Measurements from ENCODE around the gene ZNF792.

DNA sequence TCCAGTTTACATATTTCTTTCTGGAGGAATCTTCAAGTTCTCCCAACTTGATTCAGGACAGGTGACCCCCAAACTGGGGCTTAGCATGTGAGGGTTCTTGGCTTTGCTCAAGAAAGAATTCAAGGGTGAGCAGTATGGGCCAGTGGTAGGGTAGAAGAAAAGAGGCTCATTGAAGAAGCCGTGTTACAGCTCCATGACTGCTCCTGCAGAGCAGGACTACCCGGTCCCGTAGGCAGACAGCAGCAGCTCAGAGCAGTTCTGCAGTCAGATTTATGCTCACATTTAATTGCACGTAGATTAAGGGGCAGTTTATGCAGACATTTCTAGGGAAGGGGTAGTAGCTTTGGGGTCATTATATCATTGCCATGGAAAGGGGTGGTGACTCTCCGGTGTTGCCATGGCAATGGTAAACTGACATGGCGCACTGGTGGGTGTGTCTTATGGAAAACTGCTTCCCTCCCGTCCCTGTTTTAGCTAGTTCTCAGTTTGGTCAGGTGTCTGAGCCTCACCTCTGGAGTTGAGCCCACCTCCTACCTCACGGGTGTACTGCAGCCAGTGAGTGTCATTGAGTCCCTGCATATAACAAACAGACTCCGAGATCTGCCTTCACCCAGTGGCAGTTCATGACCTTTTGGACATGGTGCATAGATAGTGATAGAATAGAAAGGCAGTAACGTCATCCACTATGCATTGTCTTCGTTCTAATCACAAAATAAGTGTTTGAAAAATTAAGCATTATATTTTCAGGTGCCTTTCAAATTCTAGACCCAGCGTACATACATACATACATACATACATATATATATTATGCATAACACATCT is 16.0 kb upstream of the ZNF792 start:
- no peak for TF ChIP-seq CTCF (IDR thresholded peaks at IDR 0.05)
- no peak for TF ChIP-seq POLR2AphosphoS5 (IDR thresholded peaks at IDR 0.05)
- no peak for TF ChIP-seq POLR2A (IDR thresholded peaks at IDR 0.05)
- no peak for TF ChIP-seq EP300 (IDR thresholded peaks at IDR 0.05)
